K562 (cell line): ENCODE measurements around the gene SLC3A2. TPM values are rescaled to one million over a fixed set of nuclear protein-coding genes. Genes with fewer than 3 reads are reported as not detected.

Source experiments
- CBX3 ChIP-seq, 2 experiments: IDR thresholded peaks; 1 replicate in 1 of 2; 2 replicates in 1 of 2; pipeline ENCODE4 v1.6.1; 2012; ENCODE audit warnings: inconsistent platforms in 2 of 2, low read length in 2 of 2, borderline replicate concordance in 1 of 2, control low read depth in 1 of 2
- CREB5 ChIP-seq: fragments of 250-450 bp; sonication (Bioruptor Pico); IDR thresholded peaks from 2 replicates; pipeline ENCODE4 v1.5.0; 2020; ENCODE audit warnings: mild to moderate bottlenecking
- CTBP1 ChIP-seq: fragments of 450-650 bp; IDR thresholded peaks from 2 replicates; pipeline ENCODE4 v1.6.1; 2016; ENCODE audit warnings: borderline replicate concordance
- CTCFL ChIP-seq: IDR thresholded peaks from 2 replicates; pipeline ENCODE4 v1.6.1; 2011; ENCODE audit warnings: borderline replicate concordance, low read depth, mild to moderate bottlenecking, moderate library complexity, low read length; ENCODE audit not compliant: insufficient read depth, poor library complexity, severe bottlenecking
- E2F4 ChIP-seq: sonication (generic); formaldehyde crosslinking; IDR thresholded peaks from 2 replicates; pipeline ENCODE4 v1.8.0; 2022; ENCODE audit warnings: mild to moderate bottlenecking, low read depth, missing genetic modification reagents
- ELF4 ChIP-seq: fragments of 450-650 bp; formaldehyde crosslinking; IDR thresholded peaks from 2 replicates; pipeline ENCODE4 v1.4.0; 2022; ENCODE audit warnings: missing genetic modification characterization
- GABPB1 ChIP-seq: sonication (generic); formaldehyde crosslinking; IDR thresholded peaks from 2 replicates; pipeline ENCODE4 v1.8.0; 2022; ENCODE audit warnings: mild to moderate bottlenecking, missing genetic modification reagents
- HIVEP1 ChIP-seq: fragments of 250-450 bp; sonication (Bioruptor Pico); IDR thresholded peaks from 2 replicates; pipeline ENCODE4 v1.4.0; 2020; ENCODE audit warnings: mild to moderate bottlenecking
- L3MBTL2 ChIP-seq: fragments of 450-650 bp; IDR thresholded peaks from 2 replicates; pipeline ENCODE4 v1.6.1; 2016; ENCODE audit warnings: mild to moderate bottlenecking, moderate library complexity
- RB1 ChIP-seq: fragments of 450-650 bp; IDR thresholded peaks from 2 replicates; pipeline ENCODE4 v1.6.1; 2017; ENCODE audit warnings: low read depth, mild to moderate bottlenecking
- SOX6 ChIP-seq: fragments of 450-650 bp; IDR thresholded peaks from 2 replicates; pipeline ENCODE4 v1.6.1; 2014; ENCODE audit warnings: mild to moderate bottlenecking
- THRAP3 ChIP-seq: fragments of 450-650 bp; IDR thresholded peaks from 2 replicates; pipeline ENCODE4 v1.6.1; 2016; ENCODE audit warnings: mild to moderate bottlenecking, inconsistent platforms, borderline replicate concordance
- VEZF1 ChIP-seq: fragments of 200-800 bp; sonication (Bioruptor generic); IDR thresholded peaks from 2 replicates; pipeline ENCODE4 v1.6.1; 2017; ENCODE audit warnings: missing genetic modification characterization, missing compliant biosample characterization
- ZNF224 ChIP-seq: sonication (generic); formaldehyde crosslinking; IDR thresholded peaks from 2 replicates; pipeline ENCODE4 v1.8.0; 2022; ENCODE audit warnings: mild to moderate bottlenecking, missing genetic modification reagents
- ZNF699 ChIP-seq: fragments of 250-450 bp; sonication (Bioruptor Pico); IDR thresholded peaks from 2 replicates; pipeline ENCODE4 v1.8.0; 2021; ENCODE audit warnings: mild to moderate bottlenecking, moderate library complexity; ENCODE audit not compliant: insufficient replicate concordance
- polyA plus RNA-seq, 8 experiments: library from polyadenylated mRNA; depleted of rRNA in 4 of 8; stranded (reverse) in 5 of 8; unstranded in 3 of 8; fragments of >200 nt; fragmentation: Nextera tagmentation in 2 of 8; fragmentation: Illumina TruSeq in 1 of 8; extraction: Ambion mirVana in 2 of 8; extraction: Trizol in 1 of 8; gene quantifications; 2 replicates each; pipeline versions ENCODE4 v1.2.1 to v1.2.3, GENCODE V29; 2011 to 2014; ENCODE audit warnings: inconsistent platforms in 1 of 8, missing spikeins in 1 of 8
- total RNA-seq, 7 experiments: library from RNA; depleted of rRNA in 6 of 7; stranded (reverse); fragments of >200 nt in 6 of 7; fragmentation: Illumina TruSeq in 2 of 7; extraction: Trizol in 2 of 7; gene quantifications; 2 replicates each; pipeline versions ENCODE4 v1.2.1 to v1.2.3, GENCODE V29; 2011 to 2021; ENCODE audit warnings: low replicate concordance in 1 of 7
- TF ChIP-seq, protein P1 (sequence below), 3 experiments: fragments of 200-800 bp in 1 of 3; sonication (Bioruptor generic) in 1 of 3; sonication (generic) in 1 of 3; formaldehyde crosslinking in 1 of 3; IDR thresholded peaks; 2 replicates each; pipeline versions ENCODE4 v1.6.1 to v1.8.0; 2016 to 2022; ENCODE audit warnings: mild to moderate bottlenecking in 2 of 3, missing compliant biosample characterization in 2 of 3, missing genetic modification characterization in 2 of 3, missing genetic modification reagents in 1 of 3
- TF ChIP-seq, protein P2 (sequence below): fragments of 450-650 bp; IDR thresholded peaks from 2 replicates; pipeline ENCODE4 v1.6.1; 2016; ENCODE audit warnings: low read depth, mild to moderate bottlenecking, moderate library complexity

SLC3A2 gene
- total and polyA plus RNA-seq, 9 of the 15 experiments (the other 6 are each of a cell fraction or from before 2014, with no cell fraction given): 20.0 to 296 (median 214) TPM

DNA sequence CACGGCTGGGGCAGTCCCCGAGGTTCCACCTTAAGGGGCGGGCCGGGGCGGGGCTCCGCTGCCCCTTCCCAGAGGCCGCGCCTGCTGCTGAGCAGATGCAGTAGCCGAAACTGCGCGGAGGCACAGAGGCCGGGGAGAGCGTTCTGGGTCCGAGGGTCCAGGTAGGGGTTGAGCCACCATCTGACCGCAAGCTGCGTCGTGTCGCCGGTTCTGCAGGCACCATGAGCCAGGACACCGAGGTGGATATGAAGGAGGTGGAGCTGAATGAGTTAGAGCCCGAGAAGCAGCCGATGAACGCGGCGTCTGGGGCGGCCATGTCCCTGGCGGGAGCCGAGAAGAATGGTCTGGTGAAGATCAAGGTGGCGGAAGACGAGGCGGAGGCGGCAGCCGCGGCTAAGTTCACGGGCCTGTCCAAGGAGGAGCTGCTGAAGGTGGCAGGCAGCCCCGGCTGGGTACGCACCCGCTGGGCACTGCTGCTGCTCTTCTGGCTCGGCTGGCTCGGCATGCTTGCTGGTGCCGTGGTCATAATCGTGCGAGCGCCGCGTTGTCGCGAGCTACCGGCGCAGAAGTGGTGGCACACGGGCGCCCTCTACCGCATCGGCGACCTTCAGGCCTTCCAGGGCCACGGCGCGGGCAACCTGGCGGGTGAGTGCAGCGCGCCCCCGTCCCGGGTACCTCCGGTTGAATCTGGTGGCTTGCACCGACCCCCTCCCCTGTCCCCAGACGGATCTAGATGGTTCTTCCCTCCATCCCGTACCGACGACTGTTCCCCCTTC is at the start of gene SLC3A2 (continued):
- TF ChIP-seq CTCFL (peak; percentile 95), CREB5 (CRISPR knock-in tag) (no peak), CTBP1 (peak; percentile 70), GABPB1 (CRISPR knock-in tag) (peak; percentile 81), E2F4 (CRISPR knock-in tag) (peak; percentile 53), CBX3 (IDR thresholded peaks at IDR 0.05; ENCODE audit: borderline replicate concordance in 1 of 2, low read length in 2 of 2) (peak in 1 of 2 experiments; percentile 11; a peak in 1 of 3 replicates), THRAP3 (peak; percentile 49; the same call in 1 of the 2 replicates), RB1 (peak; percentile 81), VEZF1 (CRISPR knock-in tag) (no peak), ZNF224 (no peak), L3MBTL2 (peak; percentile 80), ELF4 (peak; percentile 33), ZNF699 (CRISPR knock-in tag) (no peak), HIVEP1 (CRISPR knock-in tag) (no peak), SOX6 (no peak)
- TF ChIP-seq, protein P1, sequence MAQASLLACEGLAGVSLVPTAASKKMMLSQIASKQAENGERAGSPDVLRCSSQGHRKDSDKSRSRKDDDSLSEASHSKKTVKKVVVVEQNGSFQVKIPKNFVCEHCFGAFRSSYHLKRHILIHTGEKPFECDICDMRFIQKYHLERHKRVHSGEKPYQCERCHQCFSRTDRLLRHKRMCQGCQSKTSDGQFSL (CRISPR knock-in tag; IDR thresholded peaks at IDR 0.05): peak; percentile 63; the same call in 1 of the 2 replicates
- TF ChIP-seq, protein P1 (tag; IDR thresholded peaks at IDR 0.05): no peak
- TF ChIP-seq, protein P2, sequence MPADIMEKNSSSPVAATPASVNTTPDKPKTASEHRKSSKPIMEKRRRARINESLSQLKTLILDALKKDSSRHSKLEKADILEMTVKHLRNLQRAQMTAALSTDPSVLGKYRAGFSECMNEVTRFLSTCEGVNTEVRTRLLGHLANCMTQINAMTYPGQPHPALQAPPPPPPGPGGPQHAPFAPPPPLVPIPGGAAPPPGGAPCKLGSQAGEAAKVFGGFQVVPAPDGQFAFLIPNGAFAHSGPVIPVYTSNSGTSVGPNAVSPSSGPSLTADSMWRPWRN: no peak
